ENCODE data around the gene MAP2K1.

DNA sequence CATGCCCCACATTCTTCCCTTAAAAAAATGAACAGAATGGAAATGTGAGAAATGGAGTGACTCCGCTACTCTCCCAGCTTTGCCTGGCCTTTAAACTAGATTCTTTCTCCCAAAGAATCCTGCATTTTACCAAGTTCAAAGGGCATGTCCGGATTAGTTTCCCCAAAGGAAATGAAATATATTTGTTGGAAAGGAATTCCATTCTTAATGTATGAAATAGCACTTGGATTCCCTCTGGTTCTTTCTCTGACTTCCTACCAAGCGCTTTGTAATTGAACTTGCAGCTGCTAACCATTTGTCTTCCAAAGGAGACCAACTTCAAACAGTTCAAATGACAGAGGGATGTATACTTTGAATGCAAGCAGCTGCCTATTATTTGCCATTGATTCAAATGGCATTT is 18.9 kb downstream of the MAP2K1 start:
- no peak for TF ChIP-seq CTCF (IDR thresholded peaks at IDR 0.05)
- no peak for TF ChIP-seq POLR2A (IDR thresholded peaks at IDR 0.05)
